WTC11 (cell line): ENCODE data around the gene WDR18. TPM values are rescaled to one million over a fixed set of nuclear protein-coding genes. Genes with fewer than 3 reads are reported as not detected.

Source experiments
- ATAC-seq: fragments of 200-7000 bp; cut with Tn5 transposase; 2 replicates; pipeline ENCODE4 v1.10.0; 2021; ENCODE audit warnings: mild to moderate bottlenecking, moderate library complexity
- CTCF ChIA-PET: fragments of 300-600 bp; sonication (Branson Sonifier 250); formaldehyde crosslinking; loops from one replicate; lab custom pipeline; 2021; ENCODE audit warnings: antibody characterized with exemption; lab: Charles Lee
- POLR2A ChIA-PET: fragments of 350-600 bp; sonication (Branson Sonifier 250); formaldehyde crosslinking; loops from one replicate; lab custom pipeline; 2021; ENCODE audit warnings: antibody characterized with exemption; lab: Charles Lee
- DNase-seq: peaks from one replicate; pipeline ENCODE4 v3.0.0; 2021; ENCODE audit warnings: low spot score
- H3K27ac Mint-ChIP-seq: 2 replicates; pipeline ENCODE4 v1.8.0; 2021; ENCODE audit warnings: mixed read lengths
- H3K27me3 Mint-ChIP-seq: 2 replicates; pipeline ENCODE4 v1.8.0; 2021; ENCODE audit warnings: low read depth, mild to moderate bottlenecking, moderate library complexity, mixed read lengths
- H3K36me3 Mint-ChIP-seq: 2 replicates; pipeline ENCODE4 v1.8.0; 2021; ENCODE audit warnings: mixed read lengths
- H3K4me1 Mint-ChIP-seq: 2 replicates; pipeline ENCODE4 v1.8.0; 2022; ENCODE audit warnings: mixed read lengths
- H3K4me3 Mint-ChIP-seq: 2 replicates; pipeline ENCODE4 v1.8.0; 2021; ENCODE audit warnings: mild to moderate bottlenecking, moderate library complexity, mixed read lengths
- H3K9me3 Mint-ChIP-seq: 2 replicates; pipeline ENCODE4 v1.8.0; 2021; ENCODE audit warnings: mixed read lengths
- GRHL2 ChIP-seq: fragments of 250-450 bp; sonication (Bioruptor Pico); IDR thresholded peaks from 2 replicates; pipeline ENCODE4 v1.8.0; 2022; ENCODE audit warnings: mild to moderate bottlenecking, moderate library complexity; ENCODE audit not compliant: insufficient replicate concordance, severe bottlenecking
- GTF2I ChIP-seq: fragments of 250-450 bp; sonication (Bioruptor Pico); conservative IDR thresholded peaks from 2 replicates; pipeline ENCODE4 v1.4.0; 2021; ENCODE audit warnings: mild to moderate bottlenecking
- KAT7 ChIP-seq: sonication (generic); formaldehyde crosslinking; IDR thresholded peaks from 2 replicates; pipeline ENCODE4 v1.8.1; 2023; ENCODE audit warnings: missing genetic modification reagents, mild to moderate bottlenecking, borderline replicate concordance
- OVOL2 ChIP-seq: fragments of 250-450 bp; sonication (Bioruptor Pico); IDR thresholded peaks from 2 replicates; pipeline ENCODE4 v1.9.0; 2021; ENCODE audit warnings: mild to moderate bottlenecking, borderline replicate concordance
- RORB ChIP-seq: fragments of 250-450 bp; sonication (Bioruptor Pico); IDR thresholded peaks from 2 replicates; pipeline ENCODE4 v1.9.0; 2021; ENCODE audit warnings: mild to moderate bottlenecking
- ZBTB21 ChIP-seq: sonication (generic); formaldehyde crosslinking; IDR thresholded peaks from 2 replicates; pipeline ENCODE4 v1.8.1; 2023; ENCODE audit warnings: mild to moderate bottlenecking, missing genetic modification reagents, borderline replicate concordance
- ZNF232 ChIP-seq: sonication (generic); formaldehyde crosslinking; IDR thresholded peaks from 2 replicates; pipeline ENCODE4 v1.8.0; 2022; ENCODE audit warnings: mild to moderate bottlenecking, missing genetic modification reagents
- ZNF317 ChIP-seq: sonication (generic); formaldehyde crosslinking; IDR thresholded peaks from 2 replicates; pipeline ENCODE4 v1.8.1; 2023; ENCODE audit warnings: low read depth, mild to moderate bottlenecking, moderate library complexity, missing genetic modification reagents, borderline replicate concordance
- total RNA-seq: library from RNA; stranded (reverse); gene quantifications from 3 replicates; pipeline ENCODE4 v1.2.3, GENCODE V29; 2021
- TF ChIP-seq, protein P1 (sequence below): sonication (generic); formaldehyde crosslinking; IDR thresholded peaks from 2 replicates; pipeline ENCODE4 v1.8.1; 2022; ENCODE audit warnings: mild to moderate bottlenecking, missing genetic modification reagents, moderate library complexity, borderline replicate concordance
- TF ChIP-seq, protein P2 (sequence below): sonication (generic); formaldehyde crosslinking; IDR thresholded peaks from 2 replicates; pipeline ENCODE4 v1.8.0; 2022; ENCODE audit warnings: mild to moderate bottlenecking, missing genetic modification reagents
- TF ChIP-seq, protein P3 (sequence below): sonication (generic); formaldehyde crosslinking; IDR thresholded peaks from 2 replicates; pipeline ENCODE4 v1.8.0; 2023; ENCODE audit warnings: missing genetic modification reagents, mild to moderate bottlenecking, borderline replicate concordance
- TF ChIP-seq, protein P4 (sequence below): sonication (generic); formaldehyde crosslinking; IDR thresholded peaks from 2 replicates; pipeline ENCODE4 v1.8.0; 2023; ENCODE audit warnings: mild to moderate bottlenecking, missing genetic modification reagents
- TF ChIP-seq, protein P5 (sequence below): fragments of 250-450 bp; sonication (Bioruptor Pico); IDR thresholded peaks from 2 replicates; pipeline ENCODE4 v1.9.0; 2021; ENCODE audit warnings: moderate library complexity, mild to moderate bottlenecking, inconsistent platforms, borderline replicate concordance
- TF ChIP-seq, protein P6 (sequence below): sonication (generic); formaldehyde crosslinking; IDR thresholded peaks from 2 replicates; pipeline ENCODE4 v1.8.1; 2022; ENCODE audit warnings: missing genetic modification reagents, borderline replicate concordance
- TF ChIP-seq, protein P7 (sequence below): sonication (generic); formaldehyde crosslinking; IDR thresholded peaks from 2 replicates; pipeline ENCODE4 v1.8.0; 2022; ENCODE audit warnings: missing genetic modification reagents

WDR18 gene
- total RNA-seq, 1 experiment from 2014 or later: 140 TPM

DNA sequence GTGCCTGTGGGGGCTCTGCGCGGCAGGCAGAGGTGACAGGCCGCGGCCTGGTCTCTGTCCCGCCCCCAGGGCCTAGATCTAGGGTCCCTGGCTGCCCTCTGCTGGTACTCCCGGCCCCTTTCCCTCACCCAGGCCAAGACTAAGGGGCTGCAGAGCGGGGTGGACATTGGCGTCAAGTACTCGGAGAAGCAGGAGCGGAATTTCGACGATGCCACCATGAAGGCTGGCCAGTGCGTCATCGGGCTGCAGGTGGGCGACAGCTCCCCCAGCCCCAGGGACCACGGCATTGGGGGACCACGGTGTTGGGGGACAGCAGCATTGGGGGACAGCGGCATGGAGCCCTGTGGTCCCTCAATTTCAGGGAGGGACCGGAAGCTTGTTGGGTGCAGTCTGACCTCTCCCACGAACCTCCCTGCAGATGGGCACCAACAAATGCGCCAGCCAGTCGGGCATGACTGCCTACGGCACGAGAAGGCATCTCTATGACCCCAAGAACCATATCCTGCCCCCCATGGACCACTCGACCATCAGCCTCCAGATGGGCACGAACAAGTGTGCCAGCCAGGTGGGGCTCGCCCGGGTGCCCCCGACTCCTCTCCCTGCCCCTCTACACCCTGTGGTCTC, 52.0 kb downstream of the WDR18 start:
- no peak overlapping the region for H3K27ac Mint-ChIP-seq
- DNase-seq (peak; percentile 51), ATAC-seq (peak; percentile 2; the same call in 1 of the 2 replicates)
- H3K4me3 Mint-ChIP-seq: no peak overlapping the region
- no peaks in the 10 kb centered on the region for H3K27me3 Mint-ChIP-seq
- ChIA-PET CTCF (interaction anchor here (1.5 kb wide), 1 partner anchor 16 kb away, joined by 5 read pairs; no protein-coding TSS in a partner anchor), POLR2A (interaction anchor here (3.1 kb wide), 1 partner anchor 9 kb away, joined by 14 read pairs; the partner anchor contains the start of gene CNN2)
- peaks cover 42% of the 10 kb centered on the region for H3K36me3 Mint-ChIP-seq
- TF ChIP-seq, protein P1, sequence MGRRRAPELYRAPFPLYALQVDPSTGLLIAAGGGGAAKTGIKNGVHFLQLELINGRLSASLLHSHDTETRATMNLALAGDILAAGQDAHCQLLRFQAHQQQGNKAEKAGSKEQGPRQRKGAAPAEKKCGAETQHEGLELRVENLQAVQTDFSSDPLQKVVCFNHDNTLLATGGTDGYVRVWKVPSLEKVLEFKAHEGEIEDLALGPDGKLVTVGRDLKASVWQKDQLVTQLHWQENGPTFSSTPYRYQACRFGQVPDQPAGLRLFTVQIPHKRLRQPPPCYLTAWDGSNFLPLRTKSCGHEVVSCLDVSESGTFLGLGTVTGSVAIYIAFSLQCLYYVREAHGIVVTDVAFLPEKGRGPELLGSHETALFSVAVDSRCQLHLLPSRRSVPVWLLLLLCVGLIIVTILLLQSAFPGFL (CRISPR knock-in tag): no peak
- TF ChIP-seq RORB (CRISPR knock-in tag): no peak
- TF ChIP-seq, protein P2, sequence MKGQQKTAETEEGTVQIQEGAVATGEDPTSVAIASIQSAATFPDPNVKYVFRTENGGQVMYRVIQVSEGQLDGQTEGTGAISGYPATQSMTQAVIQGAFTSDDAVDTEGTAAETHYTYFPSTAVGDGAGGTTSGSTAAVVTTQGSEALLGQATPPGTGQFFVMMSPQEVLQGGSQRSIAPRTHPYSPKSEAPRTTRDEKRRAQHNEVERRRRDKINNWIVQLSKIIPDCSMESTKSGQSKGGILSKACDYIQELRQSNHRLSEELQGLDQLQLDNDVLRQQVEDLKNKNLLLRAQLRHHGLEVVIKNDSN (CRISPR knock-in tag): no peak
- TF ChIP-seq KAT7 (CRISPR knock-in tag): no peak
- TF ChIP-seq GRHL2 (CRISPR knock-in tag): no peak
- TF ChIP-seq, protein P3, sequence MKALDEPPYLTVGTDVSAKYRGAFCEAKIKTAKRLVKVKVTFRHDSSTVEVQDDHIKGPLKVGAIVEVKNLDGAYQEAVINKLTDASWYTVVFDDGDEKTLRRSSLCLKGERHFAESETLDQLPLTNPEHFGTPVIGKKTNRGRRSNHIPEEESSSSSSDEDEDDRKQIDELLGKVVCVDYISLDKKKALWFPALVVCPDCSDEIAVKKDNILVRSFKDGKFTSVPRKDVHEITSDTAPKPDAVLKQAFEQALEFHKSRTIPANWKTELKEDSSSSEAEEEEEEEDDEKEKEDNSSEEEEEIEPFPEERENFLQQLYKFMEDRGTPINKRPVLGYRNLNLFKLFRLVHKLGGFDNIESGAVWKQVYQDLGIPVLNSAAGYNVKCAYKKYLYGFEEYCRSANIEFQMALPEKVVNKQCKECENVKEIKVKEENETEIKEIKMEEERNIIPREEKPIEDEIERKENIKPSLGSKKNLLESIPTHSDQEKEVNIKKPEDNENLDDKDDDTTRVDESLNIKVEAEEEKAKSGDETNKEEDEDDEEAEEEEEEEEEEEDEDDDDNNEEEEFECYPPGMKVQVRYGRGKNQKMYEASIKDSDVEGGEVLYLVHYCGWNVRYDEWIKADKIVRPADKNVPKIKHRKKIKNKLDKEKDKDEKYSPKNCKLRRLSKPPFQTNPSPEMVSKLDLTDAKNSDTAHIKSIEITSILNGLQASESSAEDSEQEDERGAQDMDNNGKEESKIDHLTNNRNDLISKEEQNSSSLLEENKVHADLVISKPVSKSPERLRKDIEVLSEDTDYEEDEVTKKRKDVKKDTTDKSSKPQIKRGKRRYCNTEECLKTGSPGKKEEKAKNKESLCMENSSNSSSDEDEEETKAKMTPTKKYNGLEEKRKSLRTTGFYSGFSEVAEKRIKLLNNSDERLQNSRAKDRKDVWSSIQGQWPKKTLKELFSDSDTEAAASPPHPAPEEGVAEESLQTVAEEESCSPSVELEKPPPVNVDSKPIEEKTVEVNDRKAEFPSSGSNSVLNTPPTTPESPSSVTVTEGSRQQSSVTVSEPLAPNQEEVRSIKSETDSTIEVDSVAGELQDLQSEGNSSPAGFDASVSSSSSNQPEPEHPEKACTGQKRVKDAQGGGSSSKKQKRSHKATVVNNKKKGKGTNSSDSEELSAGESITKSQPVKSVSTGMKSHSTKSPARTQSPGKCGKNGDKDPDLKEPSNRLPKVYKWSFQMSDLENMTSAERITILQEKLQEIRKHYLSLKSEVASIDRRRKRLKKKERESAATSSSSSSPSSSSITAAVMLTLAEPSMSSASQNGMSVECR (CRISPR knock-in tag): no peak
- TF ChIP-seq GTF2I (CRISPR knock-in tag): no peak
- no peak for TF ChIP-seq ZNF317 (CRISPR knock-in tag)
- TF ChIP-seq, protein P4, sequence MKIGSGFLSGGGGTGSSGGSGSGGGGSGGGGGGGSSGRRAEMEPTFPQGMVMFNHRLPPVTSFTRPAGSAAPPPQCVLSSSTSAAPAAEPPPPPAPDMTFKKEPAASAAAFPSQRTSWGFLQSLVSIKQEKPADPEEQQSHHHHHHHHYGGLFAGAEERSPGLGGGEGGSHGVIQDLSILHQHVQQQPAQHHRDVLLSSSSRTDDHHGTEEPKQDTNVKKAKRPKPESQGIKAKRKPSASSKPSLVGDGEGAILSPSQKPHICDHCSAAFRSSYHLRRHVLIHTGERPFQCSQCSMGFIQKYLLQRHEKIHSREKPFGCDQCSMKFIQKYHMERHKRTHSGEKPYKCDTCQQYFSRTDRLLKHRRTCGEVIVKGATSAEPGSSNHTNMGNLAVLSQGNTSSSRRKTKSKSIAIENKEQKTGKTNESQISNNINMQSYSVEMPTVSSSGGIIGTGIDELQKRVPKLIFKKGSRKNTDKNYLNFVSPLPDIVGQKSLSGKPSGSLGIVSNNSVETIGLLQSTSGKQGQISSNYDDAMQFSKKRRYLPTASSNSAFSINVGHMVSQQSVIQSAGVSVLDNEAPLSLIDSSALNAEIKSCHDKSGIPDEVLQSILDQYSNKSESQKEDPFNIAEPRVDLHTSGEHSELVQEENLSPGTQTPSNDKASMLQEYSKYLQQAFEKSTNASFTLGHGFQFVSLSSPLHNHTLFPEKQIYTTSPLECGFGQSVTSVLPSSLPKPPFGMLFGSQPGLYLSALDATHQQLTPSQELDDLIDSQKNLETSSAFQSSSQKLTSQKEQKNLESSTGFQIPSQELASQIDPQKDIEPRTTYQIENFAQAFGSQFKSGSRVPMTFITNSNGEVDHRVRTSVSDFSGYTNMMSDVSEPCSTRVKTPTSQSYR: no peak
- TF ChIP-seq, protein P5, sequence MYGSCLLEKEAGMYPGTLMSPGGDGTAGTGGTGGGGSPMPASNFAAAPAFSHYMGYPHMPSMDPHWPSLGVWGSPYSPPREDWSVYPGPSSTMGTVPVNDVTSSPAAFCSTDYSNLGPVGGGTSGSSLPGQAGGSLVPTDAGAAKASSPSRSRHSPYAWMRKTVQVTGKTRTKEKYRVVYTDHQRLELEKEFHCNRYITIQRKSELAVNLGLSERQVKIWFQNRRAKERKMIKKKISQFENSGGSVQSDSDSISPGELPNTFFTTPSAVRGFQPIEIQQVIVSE (CRISPR knock-in tag): no peak
- no peak for TF ChIP-seq OVOL2 (CRISPR knock-in tag)
- TF ChIP-seq ZBTB21: no peak
- TF ChIP-seq, protein P6, sequence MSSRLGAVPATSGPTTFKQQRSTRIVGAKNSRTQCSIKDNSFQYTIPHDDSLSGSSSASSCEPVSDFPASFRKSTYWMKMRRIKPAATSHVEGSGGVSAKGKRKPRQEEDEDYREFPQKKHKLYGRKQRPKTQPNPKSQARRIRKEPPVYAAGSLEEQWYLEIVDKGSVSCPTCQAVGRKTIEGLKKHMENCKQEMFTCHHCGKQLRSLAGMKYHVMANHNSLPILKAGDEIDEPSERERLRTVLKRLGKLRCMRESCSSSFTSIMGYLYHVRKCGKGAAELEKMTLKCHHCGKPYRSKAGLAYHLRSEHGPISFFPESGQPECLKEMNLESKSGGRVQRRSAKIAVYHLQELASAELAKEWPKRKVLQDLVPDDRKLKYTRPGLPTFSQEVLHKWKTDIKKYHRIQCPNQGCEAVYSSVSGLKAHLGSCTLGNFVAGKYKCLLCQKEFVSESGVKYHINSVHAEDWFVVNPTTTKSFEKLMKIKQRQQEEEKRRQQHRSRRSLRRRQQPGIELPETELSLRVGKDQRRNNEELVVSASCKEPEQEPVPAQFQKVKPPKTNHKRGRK (CRISPR knock-in tag): no peak
- no peak for TF ChIP-seq ZNF232 (CRISPR knock-in tag)
- TF ChIP-seq, protein P7, sequence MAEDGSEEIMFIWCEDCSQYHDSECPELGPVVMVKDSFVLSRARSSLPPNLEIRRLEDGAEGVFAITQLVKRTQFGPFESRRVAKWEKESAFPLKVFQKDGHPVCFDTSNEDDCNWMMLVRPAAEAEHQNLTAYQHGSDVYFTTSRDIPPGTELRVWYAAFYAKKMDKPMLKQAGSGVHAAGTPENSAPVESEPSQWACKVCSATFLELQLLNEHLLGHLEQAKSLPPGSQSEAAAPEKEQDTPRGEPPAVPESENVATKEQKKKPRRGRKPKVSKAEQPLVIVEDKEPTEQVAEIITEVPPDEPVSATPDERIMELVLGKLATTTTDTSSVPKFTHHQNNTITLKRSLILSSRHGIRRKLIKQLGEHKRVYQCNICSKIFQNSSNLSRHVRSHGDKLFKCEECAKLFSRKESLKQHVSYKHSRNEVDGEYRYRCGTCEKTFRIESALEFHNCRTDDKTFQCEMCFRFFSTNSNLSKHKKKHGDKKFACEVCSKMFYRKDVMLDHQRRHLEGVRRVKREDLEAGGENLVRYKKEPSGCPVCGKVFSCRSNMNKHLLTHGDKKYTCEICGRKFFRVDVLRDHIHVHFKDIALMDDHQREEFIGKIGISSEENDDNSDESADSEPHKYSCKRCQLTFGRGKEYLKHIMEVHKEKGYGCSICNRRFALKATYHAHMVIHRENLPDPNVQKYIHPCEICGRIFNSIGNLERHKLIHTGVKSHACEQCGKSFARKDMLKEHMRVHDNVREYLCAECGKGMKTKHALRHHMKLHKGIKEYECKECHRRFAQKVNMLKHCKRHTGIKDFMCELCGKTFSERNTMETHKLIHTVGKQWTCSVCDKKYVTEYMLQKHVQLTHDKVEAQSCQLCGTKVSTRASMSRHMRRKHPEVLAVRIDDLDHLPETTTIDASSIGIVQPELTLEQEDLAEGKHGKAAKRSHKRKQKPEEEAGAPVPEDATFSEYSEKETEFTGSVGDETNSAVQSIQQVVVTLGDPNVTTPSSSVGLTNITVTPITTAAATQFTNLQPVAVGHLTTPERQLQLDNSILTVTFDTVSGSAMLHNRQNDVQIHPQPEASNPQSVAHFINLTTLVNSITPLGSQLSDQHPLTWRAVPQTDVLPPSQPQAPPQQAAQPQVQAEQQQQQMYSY: no peak
- H3K4me1 Mint-ChIP-seq: peaks cover 12% of the 10 kb centered on the region
- no peaks in the 10 kb centered on the region for H3K9me3 Mint-ChIP-seq
